ENCODE measurements around the gene ACKR3.

The ACKR3 gene

GRCh38 chr2:236579746-236580315 is 10.2 kb downstream of the ACKR3 start:
- no peak for DNase-seq
- in situ Hi-C loops (cut with MboI; ENCODE audit: low pct_unique_long_range_greater_than_20kb, low sequenced_read_pairs) = no loop called here

- in situ Hi-C loops (cut with MboI; ENCODE audit: low pct_unique_long_range_greater_than_20kb, low sequenced_read_pairs) = no loop called here
These were observed 11.2 kb downstream of the ACKR3 start for GRCh38 chr2:236580746-236581355.

GRCh38 chr2:236581546-236581945 is 11.9 kb downstream of the ACKR3 start:
- in situ Hi-C loops (cut with MboI; ENCODE audit: low pct_unique_long_range_greater_than_20kb, low sequenced_read_pairs) = no loop called here
- DNase-seq = no peak

More at GRCh38 chr2:236580746-236581355, 11.2 kb downstream of the ACKR3 start:
- DNase-seq = no peak

- no peak for DNase-seq
- in situ Hi-C loops (cut with MboI; ENCODE audit: low pct_unique_long_range_greater_than_20kb, low sequenced_read_pairs) = no loop called here
These were observed 13.3 kb downstream of the ACKR3 start for GRCh38 chr2:236582968-236583367.

GRCh38 chr2:236583621-236584203 is 14.1 kb downstream of the ACKR3 start:
- in situ Hi-C loops (cut with MboI; ENCODE audit: low pct_unique_long_range_greater_than_20kb, low sequenced_read_pairs) = no loop called here
- no peak for DNase-seq

GRCh38 chr2:236584521-236585384 is 15.1 kb downstream of the ACKR3 start:
- DNase-seq = no peak
- in situ Hi-C loops (cut with MboI; ENCODE audit: low pct_unique_long_range_greater_than_20kb, low sequenced_read_pairs) = no loop called here

- no peak for DNase-seq
- in situ Hi-C loops (cut with MboI; ENCODE audit: low pct_unique_long_range_greater_than_20kb, low sequenced_read_pairs) = no loop called here
These were observed 16.3 kb downstream of the ACKR3 start for GRCh38 chr2:236585966-236586365.

GRCh38 chr2:236587861-236588815 is 18.5 kb downstream of the ACKR3 start:
- in situ Hi-C loops (cut with MboI; ENCODE audit: low pct_unique_long_range_greater_than_20kb, low sequenced_read_pairs) = no loop called here
- no peak for DNase-seq

- DNase-seq = no peak
- in situ Hi-C loops (cut with MboI; ENCODE audit: low pct_unique_long_range_greater_than_20kb, low sequenced_read_pairs) = no loop called here
These were observed 19.4 kb downstream of the ACKR3 start for GRCh38 chr2:236588932-236589592.

GRCh38 chr2:236590846-236591245 is 21.2 kb downstream of the ACKR3 start:
- in situ Hi-C loops (cut with MboI; ENCODE audit: low pct_unique_long_range_greater_than_20kb, low sequenced_read_pairs) = no loop called here
- no peak for DNase-seq

- in situ Hi-C loops (cut with MboI; ENCODE audit: low pct_unique_long_range_greater_than_20kb, low sequenced_read_pairs) = no loop called here
These were observed 23.2 kb downstream of the ACKR3 start for GRCh38 chr2:236592821-236593220.

GRCh38 chr2:236593531-236593930 is 23.9 kb downstream of the ACKR3 start:
- DNase-seq = no peak
- in situ Hi-C loops (cut with MboI; ENCODE audit: low pct_unique_long_range_greater_than_20kb, low sequenced_read_pairs) = no loop called here

More at GRCh38 chr2:236592821-236593220, 23.2 kb downstream of the ACKR3 start:
- no peak for DNase-seq

GRCh38 chr2:236593956-236594355 is 24.3 kb downstream of the ACKR3 start:
- in situ Hi-C loops (cut with MboI; ENCODE audit: low pct_unique_long_range_greater_than_20kb, low sequenced_read_pairs) = no loop called here

GRCh38 chr2:236597629-236598028 is 28.0 kb downstream of the ACKR3 start:
- DNase-seq = no peak
- in situ Hi-C loops (cut with MboI; ENCODE audit: low pct_unique_long_range_greater_than_20kb, low sequenced_read_pairs) = no loop called here

More at GRCh38 chr2:236593956-236594355, 24.3 kb downstream of the ACKR3 start:
- no peak for DNase-seq

GRCh38 chr2:236599059-236599458 is 29.4 kb downstream of the ACKR3 start:
- in situ Hi-C loops (cut with MboI; ENCODE audit: low pct_unique_long_range_greater_than_20kb, low sequenced_read_pairs) = no loop called here
- DNase-seq = no peak

- DNase-seq = no peak
- in situ Hi-C loops (cut with MboI; ENCODE audit: low pct_unique_long_range_greater_than_20kb, low sequenced_read_pairs) = no loop called here
These were observed 30.5 kb downstream of the ACKR3 start for GRCh38 chr2:236600158-236600557.

- no peak for DNase-seq
- in situ Hi-C loops (cut with MboI; ENCODE audit: low pct_unique_long_range_greater_than_20kb, low sequenced_read_pairs) = no loop called here
These were observed 31.3 kb downstream of the ACKR3 start for GRCh38 chr2:236600892-236601291.
